ENCODE data around the gene KDM6A.

DNA sequence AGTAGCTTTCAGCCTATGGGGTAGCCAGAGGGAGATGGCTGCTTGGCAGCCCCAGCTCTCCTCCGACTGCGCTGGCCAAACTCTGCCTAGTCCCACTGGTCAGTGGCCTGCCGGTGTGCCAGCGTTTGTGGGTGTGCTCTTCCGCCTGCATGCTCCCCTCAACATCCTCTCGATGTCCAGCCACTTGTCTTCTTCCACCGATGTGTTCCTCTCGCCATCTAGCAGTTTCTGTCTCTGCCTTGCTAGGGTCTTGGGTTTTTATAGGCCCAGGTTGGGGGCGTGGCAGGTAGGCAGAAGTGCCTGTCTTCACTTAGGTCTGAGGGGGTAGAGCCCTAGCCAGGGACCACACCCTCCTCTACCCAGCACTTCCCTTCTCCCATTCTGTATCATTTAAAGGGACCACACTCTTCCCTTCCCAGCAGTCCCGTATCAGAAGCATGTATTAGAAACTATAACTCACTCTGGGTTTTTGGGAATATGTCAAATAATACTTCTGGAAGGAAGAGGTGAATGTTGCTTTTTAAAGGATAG, 124.4 kb downstream of the KDM6A start:
- TF ChIP-seq, protein P1, sequence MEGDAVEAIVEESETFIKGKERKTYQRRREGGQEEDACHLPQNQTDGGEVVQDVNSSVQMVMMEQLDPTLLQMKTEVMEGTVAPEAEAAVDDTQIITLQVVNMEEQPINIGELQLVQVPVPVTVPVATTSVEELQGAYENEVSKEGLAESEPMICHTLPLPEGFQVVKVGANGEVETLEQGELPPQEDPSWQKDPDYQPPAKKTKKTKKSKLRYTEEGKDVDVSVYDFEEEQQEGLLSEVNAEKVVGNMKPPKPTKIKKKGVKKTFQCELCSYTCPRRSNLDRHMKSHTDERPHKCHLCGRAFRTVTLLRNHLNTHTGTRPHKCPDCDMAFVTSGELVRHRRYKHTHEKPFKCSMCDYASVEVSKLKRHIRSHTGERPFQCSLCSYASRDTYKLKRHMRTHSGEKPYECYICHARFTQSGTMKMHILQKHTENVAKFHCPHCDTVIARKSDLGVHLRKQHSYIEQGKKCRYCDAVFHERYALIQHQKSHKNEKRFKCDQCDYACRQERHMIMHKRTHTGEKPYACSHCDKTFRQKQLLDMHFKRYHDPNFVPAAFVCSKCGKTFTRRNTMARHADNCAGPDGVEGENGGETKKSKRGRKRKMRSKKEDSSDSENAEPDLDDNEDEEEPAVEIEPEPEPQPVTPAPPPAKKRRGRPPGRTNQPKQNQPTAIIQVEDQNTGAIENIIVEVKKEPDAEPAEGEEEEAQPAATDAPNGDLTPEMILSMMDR (IDR thresholded peaks at IDR 0.05; ENCODE audit: poor library complexity, severe bottlenecking), result no peak
- TF ChIP-seq RAD21 (conservative IDR thresholded peaks at IDR 0.05) (no peak), POLR2AphosphoS5 (IDR thresholded peaks at IDR 0.05) (no peak), EZH2 (IDR thresholded peaks at IDR 0.05; ENCODE audit: borderline replicate concordance, insufficient read depth, low read length, poor library complexity, severe bottlenecking) (no peak)

Data from neural cell (in vitro differentiated cells).